Colonic mucosa (tissue), 4 donors: ENCODE results near the gene TRIM56. TPM values are rescaled to one million over a fixed set of nuclear protein-coding genes. Genes with fewer than 3 reads are reported as not detected.
"Not testable (repeated sequence)": the region's sequence is repeated elsewhere in the genome, so short reads cannot be mapped to it uniquely, and the experiment has no call there.

Experiments
- DNase-seq: peaks from one replicate; pipeline ENCODE4 v3.0.0-alpha.2; 2020
- H3K27ac ChIP-seq: fragments of 200-600 bp; one replicate; pipeline ENCODE4 v1.8.0; 2021
- H3K27me3 ChIP-seq: fragments of 200-600 bp; one replicate; pipeline ENCODE4 v1.8.0; 2021
- H3K36me3 ChIP-seq: fragments of 200-600 bp; one replicate; pipeline ENCODE4 v1.8.0; 2021
- H3K4me1 ChIP-seq: fragments of 200-600 bp; one replicate; pipeline ENCODE4 v1.8.0; 2021; ENCODE audit warnings: mild to moderate bottlenecking
- H3K4me3 ChIP-seq: fragments of 200-600 bp; one replicate; pipeline ENCODE4 v1.8.0; 2021
- H3K9ac ChIP-seq, 2 donors: one replicate each; pipeline ENCODE4 v1.7.0; 2013; ENCODE audit warnings: control low read depth in 2 of 2, low read depth in 2 of 2, low read length in 2 of 2
- H3K9me3 ChIP-seq: fragments of 200-600 bp; one replicate; pipeline ENCODE4 v1.8.0; 2021
- CTCF ChIP-seq: fragments of 200-600 bp; IDR thresholded peaks from one replicate; pipeline ENCODE4 v1.8.0; 2022; ENCODE audit warnings: antibody characterized with exemption, mild to moderate bottlenecking
- intact Hi-C: fragments of 100-400 bp; cut with DNase I; formaldehyde crosslinking; loops from one replicate; pipeline ENCODE4 v1.14.1; 2022
- total RNA-seq, 2 donors: library from RNA; stranded (reverse); fragmentation: NEBNext Ultra II Directional in 1 of 2; extraction: Animal tissue kit (Norgen Biotek cat#: 25700) in 1 of 2; gene quantifications; one replicate each; pipeline ENCODE4 v1.2.1, GENCODE V29; 2021
- donor health status: healthy.
- donor health status: DM: no; HTN: no; CAD: no.
- donor health status: DM: no; HTN: no; CAD: no.

Gene TRIM56
- total RNA-seq, 2 donors from 2014 or later, result 33.7 to 47.9 TPM

DNA sequence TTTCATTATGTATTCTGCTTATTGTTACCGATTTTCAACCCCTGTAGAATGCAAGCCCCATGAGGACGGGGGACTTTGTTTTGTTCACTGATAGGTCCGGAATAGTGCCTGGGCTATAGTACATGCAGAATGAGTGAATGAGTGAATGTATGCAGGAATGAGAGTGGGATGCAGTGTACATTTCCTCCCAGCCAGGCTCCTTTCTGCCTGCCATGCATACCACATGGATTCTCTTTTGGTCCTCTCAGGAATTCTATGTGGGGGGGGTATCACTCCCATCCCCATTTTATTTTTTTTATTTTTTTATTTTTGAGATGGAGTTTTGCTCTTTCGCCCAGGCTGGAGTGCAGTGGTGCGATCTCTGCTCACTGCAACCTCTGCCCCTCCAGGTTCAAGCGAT lies 16.7 kb downstream of the TRIM56 start:
- Histone ChIP-seq H3K9ac (no peak overlapping the region), H3K27ac (no peak overlapping the region), H3K9me3 (no peaks in the 10 kb centered on the region), H3K4me1 (no peaks in the 10 kb centered on the region), H3K36me3 (no peaks in the 10 kb centered on the region), H3K4me3 (no peak overlapping the region), H3K27me3 (no peaks in the 10 kb centered on the region)
- no peak for DNase-seq
- TF ChIP-seq CTCF, result no peak
- intact Hi-C loops, result no loop called here

GRCh38 chr7:101103701-101104100 lies 18.4 kb downstream of the TRIM56 start:
- H3K9ac ChIP-seq, H3K4me1 ChIP-seq, H3K4me3 ChIP-seq, H3K27ac ChIP-seq, H3K36me3 ChIP-seq, H3K9me3 ChIP-seq, DNase-seq, intact Hi-C loops, H3K27me3 ChIP-seq: not testable (repeated sequence)

- Histone ChIP-seq H3K9me3 (no peaks in the 10 kb centered on the region), H3K4me3 (no peak overlapping the region), H3K27me3 (no peaks in the 10 kb centered on the region), H3K9ac (no peak overlapping the region), H3K27ac (no peak overlapping the region), H3K4me1 (no peaks in the 10 kb centered on the region), H3K36me3 (no peaks in the 10 kb centered on the region)
- DNase-seq, result no peak
- no peak for TF ChIP-seq CTCF
- intact Hi-C loops, result no loop called here
Measured at GRCh38 chr7:101104193-101104713, 19.0 kb downstream of the TRIM56 start.

- no peak for TF ChIP-seq CTCF
- intact Hi-C loops, result no loop called here
- no peak for DNase-seq
- no peaks in the 10 kb centered on the region for H3K27me3 ChIP-seq
- no peaks in the 10 kb centered on the region for H3K9me3 ChIP-seq
- H3K4me1 ChIP-seq, result no peaks in the 10 kb centered on the region
- no peak overlapping the region for H3K27ac ChIP-seq
- H3K4me3 ChIP-seq, result no peak overlapping the region
- no peak overlapping the region for H3K9ac ChIP-seq
- H3K36me3 ChIP-seq, result no peaks in the 10 kb centered on the region
Measured at GRCh38 chr7:101104799-101105198, 19.5 kb downstream of the TRIM56 start.

- H3K27ac ChIP-seq, intact Hi-C loops, H3K4me3 ChIP-seq, H3K27me3 ChIP-seq, DNase-seq, H3K9ac ChIP-seq, H3K9me3 ChIP-seq, H3K36me3 ChIP-seq, H3K4me1 ChIP-seq: not testable (repeated sequence)
Measured at GRCh38 chr7:101105248-101105647, 20.0 kb downstream of the TRIM56 start.

- no peak for DNase-seq
- no peak for TF ChIP-seq CTCF
- no peak overlapping the region for H3K27ac ChIP-seq
- H3K4me3 ChIP-seq, result no peak overlapping the region
- H3K9ac ChIP-seq, result no peak overlapping the region
- H3K9me3 ChIP-seq, result no peaks in the 10 kb centered on the region
- H3K36me3 ChIP-seq, result no peaks in the 10 kb centered on the region
- H3K4me1 ChIP-seq, result no peaks in the 10 kb centered on the region
- no peaks in the 10 kb centered on the region for H3K27me3 ChIP-seq
- intact Hi-C loops, result no loop called here
Measured at GRCh38 chr7:101106386-101106785, 21.1 kb downstream of the TRIM56 start.
